Measurements from ENCODE around the gene RAP1GAP. TPM values are rescaled to one million over a fixed set of nuclear protein-coding genes. Genes with fewer than 3 reads are reported as not detected.
"Not testable (repeated sequence)": the region's sequence is repeated elsewhere in the genome, so short reads cannot be mapped to it uniquely, and the experiment has no call there.

The RAP1GAP gene
- total RNA-seq, 1 donor from 2014 or later: 1.2 TPM

GRCh38 chr1:21568006-21568746 is 101.0 kb downstream of the RAP1GAP start:
- no peak overlapping the region for H3K27ac ChIP-seq
- DNase-seq (ENCODE audit: extremely low spot score in 2 of 2): no peak

DNA sequence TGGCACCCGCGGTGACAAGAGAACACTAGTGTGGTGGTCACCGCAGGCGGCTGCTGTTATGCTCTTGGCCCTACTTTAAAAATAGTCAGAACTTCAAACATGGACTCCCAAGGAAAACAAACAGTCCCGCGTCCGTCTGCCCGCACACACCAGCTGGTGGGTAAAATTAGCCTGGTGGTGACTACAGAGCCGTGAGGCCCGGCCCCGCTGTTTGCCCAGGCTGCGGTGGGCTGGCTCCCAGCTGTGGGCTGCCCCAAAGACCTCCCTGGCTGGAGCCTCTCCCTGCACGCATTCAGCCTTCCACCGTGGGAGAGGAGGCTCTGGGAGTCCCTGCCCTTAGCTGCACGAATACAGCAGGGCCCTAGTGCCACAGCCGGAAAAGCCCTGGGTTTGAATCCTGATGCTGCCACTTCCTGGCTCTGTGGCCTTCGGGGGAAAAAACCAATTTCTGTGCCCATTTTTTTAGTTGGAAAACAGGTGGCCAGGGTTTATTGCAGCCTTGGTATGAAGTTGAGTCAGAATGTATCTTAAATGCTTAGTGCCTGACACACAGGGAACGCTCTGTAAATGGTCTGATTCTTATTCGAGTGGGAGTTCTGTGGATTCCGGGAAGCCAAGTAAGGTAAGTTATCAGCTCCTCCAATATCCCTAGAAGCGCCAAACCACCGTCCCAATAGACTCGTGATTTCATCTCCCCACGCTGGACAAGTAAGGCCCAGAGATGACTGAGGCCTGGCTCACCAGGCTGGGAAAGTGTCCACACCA is 101.7 kb downstream of the RAP1GAP start:
- no peaks in the 10 kb centered on the region for H3K9me3 ChIP-seq
- H3K4me1 ChIP-seq: no peaks in the 10 kb centered on the region
- H3K27me3 ChIP-seq: no peaks in the 10 kb centered on the region
- H3K27ac ChIP-seq: no peak overlapping the region
- H3K4me3 ChIP-seq: no peak overlapping the region
- no peak for DNase-seq (ENCODE audit: extremely low spot score in 2 of 2)
- no peaks in the 10 kb centered on the region for H3K36me3 ChIP-seq
- intact Hi-C loops (cut with DNase I): no loop called here
- TF ChIP-seq CTCF (IDR thresholded peaks at IDR 0.05) (no peak), POLR2A (IDR thresholded peaks at IDR 0.05) (no peak), POLR2AphosphoS5 (IDR thresholded peaks at IDR 0.05; ENCODE audit: insufficient read depth in 1 of 2, low read depth in 1 of 2) (no peak)

More at GRCh38 chr1:21568006-21568746, 101.0 kb downstream of the RAP1GAP start:
- Histone ChIP-seq H3K4me3 (no peak overlapping the region), H3K4me1 (no peaks in the 10 kb centered on the region), H3K36me3 (no peaks in the 10 kb centered on the region), H3K9me3 (no peaks in the 10 kb centered on the region), H3K27me3 (no peaks in the 10 kb centered on the region)
- intact Hi-C loops (cut with DNase I): no loop called here
- no peak for TF ChIP-seq POLR2AphosphoS5 (IDR thresholded peaks at IDR 0.05; ENCODE audit: insufficient read depth in 1 of 2, low read depth in 1 of 2)
- no peak for TF ChIP-seq CTCF (IDR thresholded peaks at IDR 0.05)
- TF ChIP-seq POLR2A (IDR thresholded peaks at IDR 0.05): no peak

DNA sequence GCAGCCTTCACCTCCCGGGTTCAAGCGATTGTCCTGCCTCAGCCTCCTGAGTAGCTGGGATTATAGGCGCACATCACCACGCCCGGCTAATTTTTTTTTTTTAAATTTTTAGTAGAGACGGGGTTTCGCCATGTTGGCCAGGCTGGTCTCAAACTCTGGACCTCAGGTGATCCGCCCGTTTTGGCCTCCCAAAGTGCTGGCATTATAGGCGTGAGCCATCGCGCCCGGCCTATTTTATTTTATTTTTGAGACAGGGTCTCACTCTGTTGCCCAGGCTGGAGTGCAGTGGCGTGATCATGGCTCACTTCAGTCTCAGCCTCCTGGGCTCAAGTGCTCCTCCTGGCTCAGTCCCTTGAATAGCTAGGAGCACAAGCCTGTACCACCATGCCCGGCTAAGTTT is 102.8 kb downstream of the RAP1GAP start:
- H3K36me3 ChIP-seq; intact Hi-C loops (cut with DNase I); H3K9me3 ChIP-seq; DNase-seq (ENCODE audit: extremely low spot score in 2 of 2); H3K4me3 ChIP-seq; H3K4me1 ChIP-seq; H3K27me3 ChIP-seq; H3K27ac ChIP-seq: not testable (repeated sequence)

DNA sequence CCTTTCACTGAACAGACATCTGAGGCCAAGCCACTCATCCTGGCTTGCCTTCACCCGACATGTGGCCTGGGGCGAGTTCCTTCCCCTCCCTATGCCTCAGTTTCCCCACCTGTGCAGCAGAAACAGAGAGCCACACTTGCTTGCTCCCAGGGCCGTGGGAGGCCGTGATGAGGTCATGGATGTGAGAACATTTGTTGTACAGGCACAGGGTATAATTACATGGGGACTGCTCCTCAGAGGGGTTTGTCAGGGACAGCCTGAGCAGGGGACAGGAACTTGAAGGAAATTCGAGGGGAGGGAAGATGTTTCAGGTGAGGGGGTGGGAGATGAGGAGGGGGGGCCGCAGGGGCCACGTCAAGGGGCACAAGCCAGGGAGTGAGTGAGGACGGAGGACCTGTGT is 103.9 kb downstream of the RAP1GAP start:
- H3K27ac ChIP-seq: no peak overlapping the region
- H3K27me3 ChIP-seq: no peaks in the 10 kb centered on the region
- TF ChIP-seq POLR2A (IDR thresholded peaks at IDR 0.05) (no peak), CTCF (IDR thresholded peaks at IDR 0.05) (no peak), POLR2AphosphoS5 (IDR thresholded peaks at IDR 0.05; ENCODE audit: insufficient read depth in 1 of 2, low read depth in 1 of 2) (no peak)
- DNase-seq (ENCODE audit: extremely low spot score in 2 of 2): no peak
- H3K36me3 ChIP-seq: no peaks in the 10 kb centered on the region
- no peaks in the 10 kb centered on the region for H3K9me3 ChIP-seq
- H3K4me3 ChIP-seq: no peak overlapping the region
- no peaks in the 10 kb centered on the region for H3K4me1 ChIP-seq
- intact Hi-C loops (cut with DNase I): no loop called here

DNA sequence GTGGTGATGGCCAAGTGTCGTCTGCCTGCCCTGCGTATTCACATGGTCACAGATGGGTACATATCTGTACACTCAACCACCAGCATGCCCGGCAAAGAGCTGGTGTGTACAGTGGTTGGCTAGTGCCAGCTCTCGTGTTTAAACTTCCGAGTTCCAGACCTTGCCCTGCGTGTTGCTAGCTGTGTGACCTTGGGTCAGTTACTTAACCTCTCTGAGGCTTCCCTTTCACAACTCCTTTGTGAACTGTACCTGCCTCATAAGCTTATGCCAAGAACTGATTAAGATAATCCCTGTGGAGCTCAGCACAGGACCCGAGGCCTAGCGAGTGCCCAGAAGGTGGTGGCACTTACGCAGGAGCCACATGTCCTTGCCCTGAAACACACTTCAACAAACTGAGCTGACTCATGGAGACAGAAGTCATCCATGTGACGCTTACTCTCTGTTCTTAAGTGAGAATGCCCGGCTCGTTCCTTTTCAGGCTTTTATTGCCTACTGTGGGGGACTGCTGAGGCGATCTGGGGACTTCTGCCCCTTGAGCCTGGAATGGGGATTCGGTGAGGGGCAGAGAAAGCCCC is 104.5 kb downstream of the RAP1GAP start:
- Histone ChIP-seq H3K4me1 (no peaks in the 10 kb centered on the region), H3K36me3 (no peaks in the 10 kb centered on the region), H3K27me3 (no peaks in the 10 kb centered on the region), H3K27ac (no peak overlapping the region), H3K4me3 (no peak overlapping the region), H3K9me3 (no peaks in the 10 kb centered on the region)
- intact Hi-C loops (cut with DNase I): no loop called here
- TF ChIP-seq POLR2A (IDR thresholded peaks at IDR 0.05) (no peak), POLR2AphosphoS5 (IDR thresholded peaks at IDR 0.05; ENCODE audit: insufficient read depth in 1 of 2, low read depth in 1 of 2) (no peak), CTCF (IDR thresholded peaks at IDR 0.05) (no peak)
- no peak for DNase-seq (ENCODE audit: extremely low spot score in 2 of 2)

All from vagina (tissue), 2 donors.